Kidney (tissue), 14 donors: ENCODE results near the gene EEF1G. TPM values are rescaled to one million over a fixed set of nuclear protein-coding genes. Genes with fewer than 3 reads are reported as not detected.
"Not testable (repeated sequence)": the region's sequence is repeated elsewhere in the genome, so short reads cannot be mapped to it uniquely, and the experiment has no call there.

Source experiments
- DNase-seq, 5 donors: peaks; one replicate each; pipeline ENCODE4 v3.0.0-alpha.2; 2013 to 2020
- FAIRE-seq: peaks from 2 replicates; lab custom pipeline; 2012; peaks lifted over from hg19 to GRCh38; lab: Jason Lieb, UNC
- H3K27ac ChIP-seq, 2 donors: one replicate each; pipeline ENCODE4 v1.7.0; 2013; ENCODE audit warnings: low read depth in 2 of 2, low read length in 2 of 2, inconsistent platforms in 1 of 2
- H3K27me3 ChIP-seq: one replicate; pipeline ENCODE4 v1.7.1; 2013; ENCODE audit warnings: low read length, inconsistent platforms; ENCODE audit not compliant: control insufficient read depth, insufficient read depth
- H3K36me3 ChIP-seq, 3 donors: one replicate each; pipeline versions ENCODE4 v1.7.0 to v1.7.1; 2013; ENCODE audit warnings: low read length in 3 of 3, control low read depth in 1 of 3, inconsistent platforms in 1 of 3; ENCODE audit not compliant: insufficient read depth in 3 of 3, control insufficient read depth in 2 of 3
- H3K4me1 ChIP-seq, 3 donors: one replicate each; pipeline versions ENCODE4 v1.7.0 to v1.7.1; 2013; ENCODE audit warnings: low read length in 3 of 3, inconsistent platforms in 1 of 3, low read depth in 1 of 3; ENCODE audit not compliant: control insufficient read depth in 2 of 3, insufficient read depth in 2 of 3
- H3K4me3 ChIP-seq, 3 donors: one replicate each; pipeline versions ENCODE4 v1.7.0 to v1.8.1; 2013; ENCODE audit warnings: low read length in 3 of 3, control low read depth in 1 of 3, inconsistent platforms in 1 of 3
- H3K9ac ChIP-seq, 3 donors: one replicate each; pipeline versions ENCODE4 v1.7.0 to v1.7.1; 2013; ENCODE audit warnings: low read length in 3 of 3, control low read depth in 1 of 3, inconsistent platforms in 1 of 3
- H3K9me3 ChIP-seq, 3 donors: one replicate each; pipeline versions ENCODE4 v1.7.0 to v1.7.1; 2013; ENCODE audit warnings: low read length in 3 of 3, control low read depth in 1 of 3, inconsistent platforms in 1 of 3; ENCODE audit not compliant: control insufficient read depth in 2 of 3, insufficient read depth in 1 of 3
- intact Hi-C: fragments of 100-400 bp; cut with DNase I; formaldehyde crosslinking; loops from one replicate; pipeline ENCODE4 v1.11.1; 2022
- polyA plus RNA-seq: library from polyadenylated mRNA; stranded (reverse); fragments of 350-450 nt; fragmentation: Illumina TruSeq; extraction: RNeasy Lipid Tissue Mini Kit (QIAGEN cat#74804); gene quantifications from one replicate; pipeline ENCODE4 v1.2.3, GENCODE V29; 2014; ENCODE audit warnings: low read depth, low replicate concordance; ENCODE audit not compliant: insufficient read depth
- total RNA-seq: library from RNA; stranded (reverse); fragmentation: NEBNext Ultra II Directional; extraction: Animal tissue kit (Norgen Biotek cat#: 25700); gene quantifications from one replicate; pipeline ENCODE4 v1.2.1, GENCODE V29; 2021
- TF ChIP-seq, protein P1 (sequence below): IDR thresholded peaks from 3 replicates; pipeline ENCODE4 v1.5.1; 2012; ENCODE audit warnings: mild to moderate bottlenecking, moderate library complexity, borderline replicate concordance; ENCODE audit not compliant: insufficient read depth; ENCODE audit errors: extremely low read depth
- donor health status: control.
- donor health status: control.
- donor health status: control.
- donor health status: control.
- donor health status: control.
- donor health status: DM: yes; HTN: yes; CAD: no.
- donor health status: Normal renal cell carcinoma (clear cell type).

The EEF1G gene
- total and polyA plus RNA-seq, 2 donors from 2014 or later: 1,136 to 1,809 TPM

- no peak overlapping the region for H3K4me3 ChIP-seq
- TF ChIP-seq, protein P1, sequence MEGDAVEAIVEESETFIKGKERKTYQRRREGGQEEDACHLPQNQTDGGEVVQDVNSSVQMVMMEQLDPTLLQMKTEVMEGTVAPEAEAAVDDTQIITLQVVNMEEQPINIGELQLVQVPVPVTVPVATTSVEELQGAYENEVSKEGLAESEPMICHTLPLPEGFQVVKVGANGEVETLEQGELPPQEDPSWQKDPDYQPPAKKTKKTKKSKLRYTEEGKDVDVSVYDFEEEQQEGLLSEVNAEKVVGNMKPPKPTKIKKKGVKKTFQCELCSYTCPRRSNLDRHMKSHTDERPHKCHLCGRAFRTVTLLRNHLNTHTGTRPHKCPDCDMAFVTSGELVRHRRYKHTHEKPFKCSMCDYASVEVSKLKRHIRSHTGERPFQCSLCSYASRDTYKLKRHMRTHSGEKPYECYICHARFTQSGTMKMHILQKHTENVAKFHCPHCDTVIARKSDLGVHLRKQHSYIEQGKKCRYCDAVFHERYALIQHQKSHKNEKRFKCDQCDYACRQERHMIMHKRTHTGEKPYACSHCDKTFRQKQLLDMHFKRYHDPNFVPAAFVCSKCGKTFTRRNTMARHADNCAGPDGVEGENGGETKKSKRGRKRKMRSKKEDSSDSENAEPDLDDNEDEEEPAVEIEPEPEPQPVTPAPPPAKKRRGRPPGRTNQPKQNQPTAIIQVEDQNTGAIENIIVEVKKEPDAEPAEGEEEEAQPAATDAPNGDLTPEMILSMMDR: no peak
- intact Hi-C loops: no loop called here
- H3K27ac ChIP-seq: no peak overlapping the region
- no peaks in the 10 kb centered on the region for H3K9me3 ChIP-seq
- peaks cover 12 to 46% (median 24%) of the 10 kb centered on the region in 3 donors for H3K36me3 ChIP-seq
- no peaks in the 10 kb centered on the region for H3K27me3 ChIP-seq
- FAIRE-seq (no peak), DNase-seq (no peak)
- peaks cover 0 to 6% (median 0%) of the 10 kb centered on the region in 3 donors for H3K4me1 ChIP-seq
- no peak overlapping the region for H3K9ac ChIP-seq
These were observed 8.4 kb downstream of the EEF1G start for GRCh38 chr11:62565100-62565802.

DNA sequence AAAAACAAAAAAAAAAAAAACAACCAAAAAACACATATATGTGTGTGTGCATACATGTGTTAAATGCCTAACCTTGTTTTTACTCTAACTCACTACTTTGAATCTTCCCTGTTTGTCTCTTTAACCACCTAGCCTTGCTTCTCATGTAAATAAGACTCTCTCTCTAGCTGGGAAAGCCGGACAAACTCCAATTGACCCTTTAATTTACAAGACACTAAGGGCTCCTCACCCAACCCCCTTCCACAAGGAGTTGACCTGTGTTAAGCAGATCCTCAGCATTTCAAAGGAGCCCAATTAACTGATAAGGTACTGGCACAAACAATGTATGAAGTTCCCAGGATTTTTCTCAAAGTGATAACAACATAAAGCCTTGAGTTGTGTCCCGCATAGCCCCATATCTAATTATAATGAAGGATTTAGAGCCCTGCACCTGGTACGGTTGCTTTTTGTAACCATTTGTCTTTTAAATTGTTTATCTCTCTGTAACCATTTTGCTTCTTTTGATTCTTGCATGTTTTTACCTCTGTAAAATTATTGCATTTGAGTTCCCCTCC is 11.9 kb downstream of the EEF1G start:
- H3K27me3 ChIP-seq, DNase-seq, H3K4me3 ChIP-seq, FAIRE-seq, H3K9me3 ChIP-seq, H3K9ac ChIP-seq, intact Hi-C loops, H3K27ac ChIP-seq: not testable (repeated sequence)
- peaks cover 0 to 12% (median 2%) of the 10 kb centered on the region in 3 donors for H3K4me1 ChIP-seq
- H3K36me3 ChIP-seq: peaks cover 11 to 55% (median 30%) of the 10 kb centered on the region in 3 donors

GRCh38 chr11:62560566-62561103 is 13.1 kb downstream of the EEF1G start:
- Histone ChIP-seq H3K27ac (peak overlapping the region in 1 of 2 donors; percentile 53), H3K4me1 (peaks cover 0 to 20% (median 13%) of the 10 kb centered on the region in 3 donors), H3K9ac (peak overlapping the region in 1 of 3 donors; percentile 12), H3K27me3 (no peaks in the 10 kb centered on the region), H3K36me3 (peaks cover 6 to 44% (median 22%) of the 10 kb centered on the region in 3 donors), H3K4me3 (no peak overlapping the region), H3K9me3 (no peaks in the 10 kb centered on the region)
- intact Hi-C loops: no loop called here
- DNase-seq (peak; percentile 80 to 89 (median 83)), FAIRE-seq (no peak)
- TF ChIP-seq, protein P1: peak; percentile 81

DNA sequence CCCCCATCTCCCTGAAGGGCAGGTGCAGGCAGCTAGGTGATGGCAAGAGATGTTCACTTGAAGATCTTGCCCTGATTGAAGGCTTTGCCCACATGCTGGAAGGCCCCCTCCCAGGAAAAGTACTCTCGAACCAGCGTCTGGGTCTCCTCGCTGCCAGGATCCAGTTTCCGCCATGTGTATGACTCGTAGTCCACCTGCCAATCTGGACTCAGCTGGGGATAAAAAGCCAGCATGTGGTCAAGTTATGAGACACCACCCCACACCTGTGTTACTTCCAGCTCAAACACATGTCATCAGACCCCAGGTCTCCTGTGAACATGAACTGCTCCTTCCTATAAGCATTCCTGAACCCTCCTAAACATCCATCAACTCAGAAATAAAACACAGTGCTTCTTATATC is 14.1 kb downstream of the EEF1G start:
- H3K9ac ChIP-seq: peak overlapping the region in 1 of 3 donors; percentile 15
- H3K9me3 ChIP-seq, FAIRE-seq, H3K4me3 ChIP-seq, H3K27ac ChIP-seq, H3K27me3 ChIP-seq, intact Hi-C loops: not testable (repeated sequence)
- peak in 1 of 5 donors; percentile 26 for DNase-seq
- H3K36me3 ChIP-seq: peaks cover 6 to 44% (median 18%) of the 10 kb centered on the region in 3 donors
- peaks cover 0 to 26% (median 22%) of the 10 kb centered on the region in 3 donors for H3K4me1 ChIP-seq
